Adrenal gland (tissue), 5 donors: ENCODE data around the gene CIAO3.

Experiments used
- CTCF ChIP-seq, 6 experiments: fragments of 450-650 bp in 4 of 6; fragments of 200-600 bp in 2 of 6; sonication (generic) in 1 of 6; IDR thresholded peaks; 1 replicate in 5 of 6; 2 replicates in 1 of 6; pipeline versions ENCODE4 v1.5.1 to v1.8.0; 2016 to 2021; ENCODE audit warnings: antibody characterized with exemption in 6 of 6, mild to moderate bottlenecking in 2 of 6, moderate library complexity in 1 of 6
- POLR2A ChIP-seq, 2 donors: fragments of 450-650 bp; IDR thresholded peaks; one replicate each; pipeline ENCODE4 v1.6.1; 2017; ENCODE audit warnings: antibody characterized with exemption in 2 of 2, mild to moderate bottlenecking in 2 of 2, moderate library complexity in 1 of 2
- donor health status: DM: no; HTN: no; CAD: no.

- TF ChIP-seq POLR2A (IDR thresholded peaks at IDR 0.05), result peak; percentile 49 to 78
- peak in 1 of 6 experiments; percentile 4 for TF ChIP-seq CTCF (IDR thresholded peaks at IDR 0.05)
Observed at GRCh38 chr16:679814-680624, 60.8 kb downstream of the CIAO3 start, which contains the start of gene STUB1.
